ENCODE results near the gene ELAVL3.
A peak's percentile ranks its signal among the peaks of the same experiment; 100 is the strongest.

The ELAVL3 gene

GRCh38 chr19:11480715-11481533, at the start of gene ELAVL3:
TSS of gene ELAVL3 (minus strand) at chr19:11481046. CDS start at chr19:11480608, 438 bp downstream.
- DNase-seq = peak; percentile 63

- peak; percentile 95 for DNase-seq
Measured at GRCh38 chr19:11530432-11530831, 49.6 kb upstream of the ELAVL3 start.

- DNase-seq = peak; percentile 97
Measured at GRCh38 chr19:11528551-11529341, 47.9 kb upstream of the ELAVL3 start, which contains the start of gene ECSIT. TSS of gene ECSIT (minus strand) at chr19:11529134. CDS start at chr19:11519170, 9,964 bp downstream.

- no peak for DNase-seq
Measured at GRCh38 chr19:11519138-11519537, 38.3 kb upstream of the ELAVL3 start.

- no peak for DNase-seq
Measured at GRCh38 chr19:11513946-11514345, 33.1 kb upstream of the ELAVL3 start.

- DNase-seq = no peak
Measured at GRCh38 chr19:11510444-11510843, 29.6 kb upstream of the ELAVL3 start.

- DNase-seq = no peak
Measured at GRCh38 chr19:11507370-11508078, 26.7 kb upstream of the ELAVL3 start.

- DNase-seq = no peak
Measured at GRCh38 chr19:11506967-11507366, 26.1 kb upstream of the ELAVL3 start.

- no peak for DNase-seq
Measured at GRCh38 chr19:11506101-11506555, 25.3 kb upstream of the ELAVL3 start.

- DNase-seq = peak; percentile 93
Measured at GRCh38 chr19:11505504-11506100, 24.8 kb upstream of the ELAVL3 start, which contains the start of gene ZNF653. TSS of gene ZNF653 (minus strand) at chr19:11505839. CDS start at chr19:11505786, 53 bp downstream.

- peak; percentile 96 for DNase-seq
Measured at GRCh38 chr19:11505032-11505503, 24.2 kb upstream of the ELAVL3 start.

- DNase-seq = no peak
Measured at GRCh38 chr19:11504502-11505031, 23.7 kb upstream of the ELAVL3 start.

GRCh38 chr19:11499890-11500420, 19.1 kb upstream of the ELAVL3 start:
- no peak for DNase-seq

GRCh38 chr19:11499220-11499726, 18.4 kb upstream of the ELAVL3 start:
- DNase-seq = no peak

GRCh38 chr19:11496391-11497163, 15.7 kb upstream of the ELAVL3 start:
- peak; percentile 4 for DNase-seq

- no peak for DNase-seq
Measured at GRCh38 chr19:11495885-11496284, 15.0 kb upstream of the ELAVL3 start.

GRCh38 chr19:11495481-11495880, 14.6 kb upstream of the ELAVL3 start:
- DNase-seq = peak; percentile 3

GRCh38 chr19:11494634-11495285, 13.9 kb upstream of the ELAVL3 start:
- no peak for DNase-seq

- DNase-seq = no peak
Measured at GRCh38 chr19:11489378-11489777, 8.5 kb upstream of the ELAVL3 start.

Measured in midbrain (tissue), 1 donor.